ENCODE results near the gene PSMC3. TPM values are rescaled to one million over a fixed set of nuclear protein-coding genes. Genes with fewer than 3 reads are reported as not detected.
A peak's percentile ranks its signal among the peaks of the same experiment; 100 is the strongest.
"Not testable (repeated sequence)": the region's sequence is repeated elsewhere in the genome, so short reads cannot be mapped to it uniquely, and the experiment has no call there.

PSMC3 gene
- 100 to 1,000 TPM; 143 to 148 TPM for total RNA-seq

DNA sequence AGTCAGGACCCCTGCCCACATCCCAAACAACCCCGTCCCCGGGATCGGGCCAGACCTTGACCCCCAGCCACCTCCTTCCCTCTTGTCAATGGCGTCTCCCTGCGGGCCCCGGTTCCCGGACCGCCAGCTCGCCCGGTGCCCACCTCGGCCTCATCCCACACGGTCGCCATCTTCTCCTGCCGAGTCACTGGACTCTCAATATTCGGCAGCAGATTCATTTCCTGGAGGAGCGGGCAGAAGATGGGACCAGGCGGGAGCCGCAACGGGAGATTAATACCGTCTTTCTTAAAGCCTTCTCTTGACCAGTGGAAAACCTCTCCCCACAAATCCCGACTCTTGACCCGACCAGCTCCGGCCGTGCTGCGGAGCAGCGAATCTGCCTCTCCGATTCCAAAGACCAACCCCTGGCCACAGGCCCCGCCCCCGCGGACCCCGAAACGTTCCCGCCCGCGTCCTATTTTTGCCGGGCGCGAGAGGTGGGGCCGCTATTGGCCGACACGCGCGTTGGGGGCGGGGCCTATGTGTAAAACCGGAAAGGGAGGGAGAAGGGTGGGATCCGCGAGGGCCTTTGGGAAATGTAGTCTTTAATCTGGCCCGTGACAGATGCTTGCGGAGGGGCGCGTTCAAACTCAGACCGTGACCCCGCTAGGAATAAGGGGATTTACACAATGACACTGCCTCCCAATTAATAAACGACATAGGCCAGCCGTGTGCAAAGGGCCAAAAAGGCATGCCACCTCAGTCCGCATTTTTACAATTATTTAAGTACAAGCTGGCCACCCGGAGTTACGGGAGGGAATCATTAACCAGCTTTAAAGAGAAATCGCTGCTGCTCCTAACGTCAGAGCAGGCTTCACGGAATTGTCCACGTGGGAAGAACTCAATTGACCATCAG is at the start of gene PSMC3:
PSMC3 (minus strand) TSS at position 378 of the 895 bp plus-strand sequence; CDS start at position 218, 160 bp downstream.
- intact Hi-C loops (cut with micrococcal nuclease) = loop anchor here (1.0 to 10.0 kb wide), 8 partner anchors 18 to 422 kb away; partner anchors contain the start of genes CELF1, FNBP4, KBTBD4 and NDUFS3
- Mint-ChIP-seq H3K9me3 (no peaks in the 10 kb centered on the region), H3K4me1 (ENCODE audit: low read depth) (peaks cover 26% of the 10 kb centered on the region), H3K27ac (peak within 1 kb of the TSS; percentile 95), H3K4me3 (peak within 1 kb of the TSS; percentile 100), H3K27me3 (no peaks in the 10 kb centered on the region), H3K36me3 (peaks cover 40% of the 10 kb centered on the region)
- DNase-seq = peak; percentile 99
- ChIA-PET CTCF (interaction anchor here (0.8 to 6.2 kb wide), 5 partner anchors 15 to 210 kb away, joined by 3 to 59 read pairs (median 4); no protein-coding TSS in a partner anchor), POLR2A (interaction anchor here (1.0 to 2.7 kb wide), 7 partner anchors 16 to 212 kb away, joined by 3 to 9 read pairs (median 4); partner anchors contain the start of genes ACP2, DDB2, PTPMT1 and SLC39A13)

- CTCF ChIA-PET = interaction anchor here (0.6 to 1.6 kb wide), 3 partner anchors 17 to 283 kb away, joined by 4 read pairs; no protein-coding TSS in a partner anchor
- peaks cover 5% of the 10 kb centered on the region for H3K4me1 Mint-ChIP-seq (ENCODE audit: low read depth)
- H3K4me3 Mint-ChIP-seq = no peak overlapping the region
- intact Hi-C loops (cut with micrococcal nuclease) = no loop called here
- H3K27me3 Mint-ChIP-seq = no peaks in the 10 kb centered on the region
- H3K36me3 Mint-ChIP-seq = peaks cover 56% of the 10 kb centered on the region
- no peaks in the 10 kb centered on the region for H3K9me3 Mint-ChIP-seq
- no peak overlapping the region for H3K27ac Mint-ChIP-seq
- no peak for DNase-seq
- POLR2A ChIA-PET = no interaction called here
These were observed 44.4 kb upstream of the PSMC3 start for GRCh38 chr11:47470671-47471070.

DNA sequence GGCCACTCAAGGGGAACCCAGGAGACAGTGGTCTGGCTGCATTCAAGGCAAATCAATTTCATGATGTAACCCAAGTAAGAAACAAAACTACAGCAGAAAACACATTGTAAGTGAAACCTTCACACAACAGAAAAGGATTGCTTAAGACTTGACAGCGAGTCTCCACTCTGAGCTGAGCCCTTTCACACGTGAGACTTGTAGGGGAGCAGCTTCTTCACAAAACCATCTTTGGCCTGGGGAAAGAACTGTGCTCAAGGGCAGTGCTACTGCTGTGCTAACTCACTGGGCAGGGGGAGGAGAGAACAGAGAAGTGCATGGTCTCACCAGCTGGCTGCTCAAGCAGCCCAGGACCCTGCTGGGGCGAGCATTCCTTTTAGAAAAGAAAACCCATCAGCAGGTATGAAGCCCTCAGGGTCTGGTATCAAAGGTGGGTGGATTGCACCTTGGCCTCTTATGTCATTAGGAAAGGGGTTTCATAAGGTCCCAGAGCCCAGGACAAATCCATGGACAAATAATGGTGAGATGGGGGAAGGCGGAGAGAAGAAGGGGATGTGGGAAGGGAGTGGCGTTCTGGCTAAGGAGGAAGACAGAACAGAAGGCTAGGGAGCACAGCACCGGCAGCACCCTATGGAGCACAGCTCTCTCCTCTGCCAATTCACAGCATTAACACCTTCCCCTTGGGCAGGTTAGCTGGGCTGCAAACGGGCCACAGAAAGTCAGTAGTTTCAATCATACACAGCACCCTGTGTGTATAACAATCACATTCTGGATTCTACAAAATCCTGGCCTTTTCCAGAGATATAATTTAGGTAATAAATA is 43.3 kb upstream of the PSMC3 start:
- ChIA-PET CTCF (interaction anchor here (1.6 kb wide), 1 partner anchor 95 kb away, joined by 4 read pairs; no protein-coding TSS in a partner anchor), POLR2A (no interaction called here)
- intact Hi-C loops (cut with micrococcal nuclease) = no loop called here
- DNase-seq = no peak
- Mint-ChIP-seq H3K4me1 (ENCODE audit: low read depth) (peaks cover 5% of the 10 kb centered on the region), H3K4me3 (no peak overlapping the region), H3K27me3 (no peaks in the 10 kb centered on the region), H3K27ac (peak overlapping the region; percentile 74), H3K9me3 (no peaks in the 10 kb centered on the region), H3K36me3 (peaks cover 50% of the 10 kb centered on the region)

DNA sequence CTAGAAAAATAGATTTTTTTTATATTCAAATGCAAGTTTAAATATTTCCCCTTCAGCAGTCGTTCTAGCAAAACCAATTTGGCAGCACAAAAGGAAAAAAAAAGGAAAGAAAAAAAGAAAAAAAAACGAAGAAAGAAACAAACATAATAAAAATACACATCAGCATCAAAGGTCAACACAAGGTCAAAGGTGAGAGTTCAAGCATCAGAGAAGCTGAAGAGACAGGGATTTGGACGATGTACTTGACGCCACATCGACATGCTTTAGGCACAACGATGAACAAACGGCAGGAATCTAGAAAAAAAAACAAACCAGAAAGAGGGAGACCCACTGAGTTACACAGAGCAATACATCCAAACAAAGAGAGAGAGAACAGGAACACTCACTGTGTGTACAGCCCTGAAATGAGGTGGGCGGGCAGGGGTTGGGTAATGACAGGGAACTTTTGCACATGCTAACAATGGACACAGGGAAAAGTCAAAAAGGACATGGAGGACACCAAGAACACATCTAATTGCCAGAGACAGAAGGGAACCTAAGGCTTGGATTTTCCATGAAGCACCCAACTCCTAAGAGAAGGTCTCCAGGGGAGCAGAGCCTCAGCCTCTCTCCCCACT is 42.5 kb upstream of the PSMC3 start:
- DNase-seq = no peak
- Mint-ChIP-seq H3K9me3 (no peaks in the 10 kb centered on the region), H3K36me3 (peaks cover 46% of the 10 kb centered on the region), H3K4me1 (ENCODE audit: low read depth) (peaks cover 5% of the 10 kb centered on the region), H3K27me3 (no peaks in the 10 kb centered on the region), H3K4me3 (no peak overlapping the region), H3K27ac (peak overlapping the region; percentile 74)
- ChIA-PET CTCF (no interaction called here), POLR2A (no interaction called here)
- intact Hi-C loops (cut with micrococcal nuclease) = no loop called here

GRCh38 chr11:47467357-47467756 is 41.1 kb upstream of the PSMC3 start:
- Mint-ChIP-seq H3K9me3 (no peaks in the 10 kb centered on the region), H3K27me3 (no peaks in the 10 kb centered on the region), H3K4me1 (ENCODE audit: low read depth) (peaks cover 5% of the 10 kb centered on the region), H3K4me3 (no peak overlapping the region), H3K36me3 (peaks cover 37% of the 10 kb centered on the region), H3K27ac (peak overlapping the region; percentile 33)
- no peak for DNase-seq
- ChIA-PET CTCF (interaction anchor here (1.1 kb wide), 1 partner anchor 57 kb away, joined by 3 read pairs; no protein-coding TSS in a partner anchor), POLR2A (no interaction called here)
- intact Hi-C loops (cut with micrococcal nuclease) = no loop called here

DNA sequence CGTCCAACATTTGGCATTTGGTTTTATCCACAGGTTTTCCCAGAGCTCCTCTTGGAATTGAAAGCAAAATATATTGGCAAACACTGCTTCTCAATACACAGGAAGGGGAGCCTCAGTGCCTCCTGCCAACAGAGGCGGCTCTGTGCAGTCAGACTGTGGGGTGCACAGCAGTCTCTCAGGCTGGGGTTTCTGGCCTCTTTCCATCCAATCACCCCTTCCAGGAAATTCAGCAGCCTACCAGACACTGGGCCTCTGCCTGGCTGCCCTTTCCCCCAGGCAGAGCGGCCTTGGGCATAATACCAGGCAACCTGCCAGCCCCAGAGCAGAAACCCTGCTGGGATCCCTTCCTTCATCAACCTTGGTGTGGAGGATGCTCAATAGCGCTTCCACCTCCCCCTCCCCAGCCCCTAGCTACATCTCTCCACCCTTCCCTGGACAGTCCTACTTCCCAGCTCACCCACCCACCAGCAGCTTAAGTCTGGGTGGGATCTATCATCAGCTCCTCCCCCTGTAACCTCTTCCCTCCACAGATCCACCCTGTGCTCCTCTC is 40.5 kb upstream of the PSMC3 start:
- Mint-ChIP-seq H3K27me3 (no peaks in the 10 kb centered on the region), H3K9me3 (no peaks in the 10 kb centered on the region), H3K27ac (peak overlapping the region; percentile 33), H3K36me3 (peaks cover 36% of the 10 kb centered on the region), H3K4me1 (ENCODE audit: low read depth) (peaks cover 5% of the 10 kb centered on the region), H3K4me3 (no peak overlapping the region)
- intact Hi-C loops (cut with micrococcal nuclease) = no loop called here
- ChIA-PET POLR2A (no interaction called here), CTCF (interaction anchor here (0.6 to 1.4 kb wide), 3 partner anchors 57 to 118 kb away, joined by 3 to 4 read pairs (median 3); no protein-coding TSS in a partner anchor)
- DNase-seq = no peak

DNA sequence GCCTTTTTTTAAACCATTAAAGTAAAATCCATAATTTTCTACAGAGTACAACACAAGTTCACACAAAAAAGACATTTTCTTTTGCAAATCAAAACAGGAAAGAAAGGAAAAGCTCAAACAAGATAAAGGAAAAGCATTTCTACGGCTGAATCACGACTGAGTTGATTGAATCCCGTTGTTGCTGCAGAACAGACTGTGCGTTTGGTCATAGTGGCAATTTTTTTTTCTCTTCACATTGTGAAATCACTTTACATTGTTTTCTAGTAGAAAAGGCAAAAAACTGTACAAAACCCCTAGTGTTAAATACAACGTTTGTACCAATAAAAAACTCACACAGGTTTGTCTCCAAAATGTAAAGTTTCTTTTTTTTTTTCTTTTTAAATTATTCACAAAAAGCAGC is 40.0 kb upstream of the PSMC3 start:
- peaks cover 31% of the 10 kb centered on the region for H3K36me3 Mint-ChIP-seq
- no peak overlapping the region for H3K27ac Mint-ChIP-seq
- DNase-seq = no peak
- no peak overlapping the region for H3K4me3 Mint-ChIP-seq
- H3K27me3 Mint-ChIP-seq = no peaks in the 10 kb centered on the region
- intact Hi-C loops (cut with micrococcal nuclease) = no loop called here
- CTCF ChIA-PET = interaction anchor here (0.6 to 1.4 kb wide), 3 partner anchors 56 to 119 kb away, joined by 3 to 4 read pairs (median 3); no protein-coding TSS in a partner anchor
- POLR2A ChIA-PET = no interaction called here
- H3K9me3 Mint-ChIP-seq = no peaks in the 10 kb centered on the region
- H3K4me1 Mint-ChIP-seq (ENCODE audit: low read depth) = peaks cover 5% of the 10 kb centered on the region

DNA sequence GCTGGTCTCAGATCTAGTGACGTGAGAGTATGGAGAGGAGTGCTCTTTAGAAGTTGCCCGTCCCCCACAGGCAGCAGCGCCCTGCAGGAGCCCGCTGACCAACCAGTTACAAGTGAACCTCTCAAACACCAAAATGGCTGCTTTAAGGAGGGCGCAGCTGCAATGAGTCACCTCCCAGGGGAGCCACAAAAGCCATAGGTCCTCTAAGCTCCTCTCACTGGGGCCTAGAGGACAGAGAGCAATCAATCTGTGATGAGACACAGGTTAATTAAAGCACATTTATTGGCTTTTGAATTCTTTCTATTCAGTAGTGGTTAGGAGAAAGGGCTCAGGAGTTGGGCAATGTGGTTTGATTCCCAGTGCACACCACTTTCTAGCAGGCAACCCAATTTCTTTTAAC is 38.2 kb upstream of the PSMC3 start:
- POLR2A ChIA-PET = no interaction called here
- Mint-ChIP-seq H3K27me3 (no peaks in the 10 kb centered on the region), H3K27ac (no peak overlapping the region), H3K9me3 (no peaks in the 10 kb centered on the region), H3K4me1 (ENCODE audit: low read depth) (peaks cover 4% of the 10 kb centered on the region), H3K4me3 (no peak overlapping the region), H3K36me3 (peaks cover 19% of the 10 kb centered on the region)
- no peak for DNase-seq
- CTCF ChIA-PET = interaction anchor here (1.0 kb wide), 1 partner anchor 12 kb away, joined by 4 read pairs; no protein-coding TSS in a partner anchor
- intact Hi-C loops (cut with micrococcal nuclease) = no loop called here

- Mint-ChIP-seq H3K36me3 (peaks cover 3% of the 10 kb centered on the region), H3K27ac (peak overlapping the region; percentile 40), H3K27me3 (no peaks in the 10 kb centered on the region), H3K4me3 (no peak overlapping the region), H3K9me3 (no peaks in the 10 kb centered on the region), H3K4me1 (ENCODE audit: low read depth) (no peaks in the 10 kb centered on the region)
- ChIA-PET CTCF (interaction anchor here (0.6 to 1.2 kb wide), 3 partner anchors 8 to 266 kb away, joined by 5 to 6 read pairs (median 5); no protein-coding TSS in a partner anchor), POLR2A (no interaction called here)
- intact Hi-C loops (cut with micrococcal nuclease) = no loop called here
- DNase-seq = no peak
These were observed 35.6 kb upstream of the PSMC3 start for GRCh38 chr11:47461876-47462275.

GRCh38 chr11:47460571-47461235 is 34.5 kb upstream of the PSMC3 start:
- CTCF ChIA-PET = interaction anchor here (0.6 kb wide), 1 partner anchor 165 kb away, joined by 5 read pairs; no protein-coding TSS in a partner anchor
- H3K4me1 Mint-ChIP-seq (ENCODE audit: low read depth) = no peaks in the 10 kb centered on the region

GRCh38 chr11:47454258-47454671 is 28.0 kb upstream of the PSMC3 start:
- H3K27me3 Mint-ChIP-seq; H3K4me1 Mint-ChIP-seq (ENCODE audit: low read depth); POLR2A ChIA-PET; H3K27ac Mint-ChIP-seq; H3K4me3 Mint-ChIP-seq; H3K9me3 Mint-ChIP-seq; H3K36me3 Mint-ChIP-seq: not testable (repeated sequence)
- CTCF ChIA-PET = interaction anchor here (0.7 to 2.4 kb wide), 11 partner anchors 8 to 276 kb away, joined by 3 to 10 read pairs (median 4); no protein-coding TSS in a partner anchor
- DNase-seq = peak; percentile 77
- intact Hi-C loops (cut with micrococcal nuclease) = loop anchor here (1.0 to 2.0 kb wide), 2 partner anchors 28 to 79 kb away; partner anchors contain the start of gene PSMC3

More at GRCh38 chr11:47460571-47461235, 34.5 kb upstream of the PSMC3 start:
- Mint-ChIP-seq H3K9me3 (no peaks in the 10 kb centered on the region), H3K4me3 (no peak overlapping the region), H3K27me3 (no peaks in the 10 kb centered on the region), H3K36me3 (peaks cover 3% of the 10 kb centered on the region), H3K27ac (peak overlapping the region; percentile 3)
- POLR2A ChIA-PET = no interaction called here
- DNase-seq = no peak
- intact Hi-C loops (cut with micrococcal nuclease) = no loop called here
